VCaP (cell line): ENCODE data around the gene TGFB1I1.

Experiments used
- H3K27ac ChIP-seq: fragments of 450-650 bp; 2 replicates; pipeline ENCODE4 v1.5.1; 2017
- TF ChIP-seq, protein P1 (sequence below): fragments of 450-650 bp; conservative IDR thresholded peaks from 2 replicates; pipeline ENCODE4 v1.5.1; 2017; ENCODE audit warnings: mild to moderate bottlenecking, moderate library complexity

The TGFB1I1 gene

GRCh38 chr16:31467151-31467773, 4.7 kb upstream of the TGFB1I1 start:
- no peak overlapping the region for H3K27ac ChIP-seq
- TF ChIP-seq, protein P1, sequence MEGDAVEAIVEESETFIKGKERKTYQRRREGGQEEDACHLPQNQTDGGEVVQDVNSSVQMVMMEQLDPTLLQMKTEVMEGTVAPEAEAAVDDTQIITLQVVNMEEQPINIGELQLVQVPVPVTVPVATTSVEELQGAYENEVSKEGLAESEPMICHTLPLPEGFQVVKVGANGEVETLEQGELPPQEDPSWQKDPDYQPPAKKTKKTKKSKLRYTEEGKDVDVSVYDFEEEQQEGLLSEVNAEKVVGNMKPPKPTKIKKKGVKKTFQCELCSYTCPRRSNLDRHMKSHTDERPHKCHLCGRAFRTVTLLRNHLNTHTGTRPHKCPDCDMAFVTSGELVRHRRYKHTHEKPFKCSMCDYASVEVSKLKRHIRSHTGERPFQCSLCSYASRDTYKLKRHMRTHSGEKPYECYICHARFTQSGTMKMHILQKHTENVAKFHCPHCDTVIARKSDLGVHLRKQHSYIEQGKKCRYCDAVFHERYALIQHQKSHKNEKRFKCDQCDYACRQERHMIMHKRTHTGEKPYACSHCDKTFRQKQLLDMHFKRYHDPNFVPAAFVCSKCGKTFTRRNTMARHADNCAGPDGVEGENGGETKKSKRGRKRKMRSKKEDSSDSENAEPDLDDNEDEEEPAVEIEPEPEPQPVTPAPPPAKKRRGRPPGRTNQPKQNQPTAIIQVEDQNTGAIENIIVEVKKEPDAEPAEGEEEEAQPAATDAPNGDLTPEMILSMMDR: no peak

DNA sequence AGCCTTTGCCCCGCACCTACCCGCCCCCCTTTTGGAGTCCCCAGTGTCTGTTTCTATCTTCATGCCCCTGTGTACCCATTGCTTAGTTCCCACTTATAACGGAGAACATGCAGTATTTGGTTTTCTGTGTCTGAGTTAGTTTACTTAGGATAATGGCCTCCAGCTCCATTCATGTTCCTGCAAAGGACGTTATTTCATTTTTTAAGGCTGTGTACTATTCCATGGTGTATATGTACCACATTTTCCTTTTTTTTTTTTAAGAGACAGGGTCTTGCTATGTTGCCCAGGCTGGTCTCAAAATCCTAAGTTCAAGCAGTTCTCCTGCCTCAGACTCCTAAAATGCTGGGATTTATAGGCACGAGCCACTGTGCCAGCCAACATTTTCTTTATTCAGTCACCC, 4.1 kb upstream of the TGFB1I1 start:
- no peak overlapping the region for H3K27ac ChIP-seq
- TF ChIP-seq, protein P1: no peak

DNA sequence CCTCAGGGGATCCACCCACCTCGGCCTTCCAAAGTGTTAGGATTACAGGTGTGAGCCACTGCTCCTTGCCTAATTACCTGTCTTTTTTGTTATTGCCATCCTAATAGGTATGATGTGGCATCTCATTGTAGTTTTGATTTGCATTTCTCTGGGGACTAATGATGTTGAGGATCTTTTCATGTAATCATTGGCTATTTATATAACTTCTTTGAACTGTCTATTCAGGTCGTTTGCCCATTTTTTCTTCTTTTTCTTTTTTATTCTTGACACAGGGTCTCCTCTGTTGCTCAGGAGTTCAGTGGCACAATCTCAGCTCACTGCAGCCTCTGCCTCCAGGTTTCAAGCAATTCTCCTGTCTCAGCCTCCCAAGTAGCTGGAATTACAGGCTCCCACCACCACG, 1.3 kb upstream of the TGFB1I1 start:
- H3K27ac ChIP-seq: no peak overlapping the region
- TF ChIP-seq, protein P1: no peak

GRCh38 chr16:31471241-31471874, 594 bp upstream of the TGFB1I1 start:
- no peak overlapping the region for H3K27ac ChIP-seq

DNA sequence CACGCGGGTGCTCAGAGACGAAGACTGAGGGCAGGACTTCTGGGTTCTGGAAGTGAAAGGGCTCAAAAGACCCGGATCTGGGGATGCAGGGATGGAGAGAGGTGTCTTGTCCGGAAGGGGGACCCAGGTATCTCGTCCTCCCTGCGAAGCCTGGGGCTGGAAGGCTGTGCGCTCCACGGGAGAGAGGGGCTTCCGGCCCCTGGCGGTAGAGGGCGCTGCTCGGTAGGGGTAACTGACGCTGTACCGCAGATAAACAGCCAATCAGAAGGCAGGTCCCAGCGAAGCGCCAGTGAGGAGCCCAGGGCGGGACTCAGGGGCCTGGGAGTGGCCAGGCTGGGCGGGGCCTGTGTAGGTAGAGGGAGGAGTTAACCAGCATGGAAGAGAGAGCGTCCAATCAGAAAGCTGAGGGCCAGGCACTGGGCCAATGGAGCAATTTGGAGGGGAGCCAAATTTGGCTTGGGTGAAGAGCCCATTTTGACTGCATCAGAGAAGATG, 804 bp downstream of the TGFB1I1 start:
- H3K27ac ChIP-seq: no peak overlapping the region
- TF ChIP-seq, protein P1: no peak

More at GRCh38 chr16:31471241-31471874, 594 bp upstream of the TGFB1I1 start:
- TF ChIP-seq, protein P1: no peak

- TF ChIP-seq, protein P1: no peak
- H3K27ac ChIP-seq: no peak overlapping the region
These were observed 1.5 kb downstream of the TGFB1I1 start for GRCh38 chr16:31473264-31473984.

- TF ChIP-seq, protein P1: no peak
- no peak overlapping the region for H3K27ac ChIP-seq
These were observed 2.3 kb downstream of the TGFB1I1 start for GRCh38 chr16:31474173-31474714.
